ENCODE results near the gene ISG20L2.

DNA sequence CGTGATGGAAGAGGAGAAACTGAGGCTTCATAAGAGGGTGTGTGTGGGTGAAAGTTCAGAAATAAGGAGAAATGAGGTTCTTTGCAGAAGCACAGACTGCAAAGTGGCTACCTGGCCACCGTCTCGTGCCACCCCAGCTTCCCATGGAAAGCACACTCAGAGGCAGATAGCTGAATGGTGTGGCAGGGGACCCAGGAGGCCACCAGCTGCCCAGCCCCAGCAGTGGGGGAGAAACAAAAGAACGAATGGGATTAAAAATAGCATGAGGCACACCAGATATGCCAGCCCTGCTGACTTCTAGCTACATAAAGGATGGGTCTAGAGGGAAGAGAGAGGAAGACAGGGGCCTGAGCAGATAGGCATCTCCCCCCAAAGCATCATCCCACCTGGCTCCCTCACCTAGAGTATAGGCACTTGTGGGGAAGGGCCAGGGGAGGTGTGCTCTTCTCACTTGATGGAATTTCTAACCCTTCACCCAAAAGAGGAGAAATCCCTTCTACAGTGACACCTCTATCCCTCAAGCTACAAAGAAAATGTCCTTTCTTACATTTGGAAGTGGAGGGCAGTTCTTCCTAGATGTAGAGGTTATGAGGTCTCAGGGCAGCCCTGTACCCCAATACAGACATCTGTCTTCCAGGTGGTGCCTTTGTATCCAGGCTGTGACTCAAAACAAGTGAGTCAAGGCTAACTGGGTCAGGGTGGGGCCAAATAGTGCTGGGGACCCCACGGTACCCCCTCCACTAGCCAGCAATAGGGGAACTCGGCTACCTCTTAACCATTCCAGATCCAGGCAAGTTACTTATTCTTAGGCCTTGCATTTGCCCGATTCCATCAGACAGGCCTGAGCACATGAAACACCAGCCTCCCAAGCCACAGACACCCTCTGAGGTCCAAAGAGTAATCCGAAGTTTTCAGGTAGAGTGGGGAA is 19.4 kb upstream of the ISG20L2 start:
- TF ChIP-seq POLR2A (IDR thresholded peaks at IDR 0.05) (no peak), CTCF (IDR thresholded peaks at IDR 0.05) (no peak)

All from esophagus squamous epithelium (tissue), 4 donors.